ENCODE results near the gene ADGRV1.

GRCh38 chr5:90557871-90558270, 726 bp upstream of the ADGRV1 start:
- TF ChIP-seq HDGF (IDR thresholded peaks at IDR 0.05; ENCODE audit: borderline replicate concordance) (no peak), PKNOX1 (IDR thresholded peaks at IDR 0.05) (no peak), ARNT (IDR thresholded peaks at IDR 0.05) (no peak), BHLHE40 (IDR thresholded peaks at IDR 0.05; ENCODE audit: borderline replicate concordance) (no peak), SP1 (IDR thresholded peaks at IDR 0.05) (no peak), SUZ12 (IDR thresholded peaks at IDR 0.05) (no peak), FOXM1 (IDR thresholded peaks at IDR 0.05; ENCODE audit: borderline replicate concordance) (no peak)
